Stimulated activated CD4-positive, alpha-beta T cell treated with anti-CD3 and anti-CD28 coated beads, TNF-alpha, amount 100 ng/mL, for 4 hours (primary cell): ENCODE results near the gene UGGT2.
"Not testable (repeated sequence)": the region's sequence is repeated elsewhere in the genome, so short reads cannot be mapped to it uniquely, and the experiment has no call there.

ENCODE experiments used
- DNase-seq, 3 experiments: peaks; one replicate each; pipeline ENCODE4 v3.0.0-alpha.2; 2020; ENCODE audit warnings: low read depth in 3 of 3

The UGGT2 gene

DNA sequence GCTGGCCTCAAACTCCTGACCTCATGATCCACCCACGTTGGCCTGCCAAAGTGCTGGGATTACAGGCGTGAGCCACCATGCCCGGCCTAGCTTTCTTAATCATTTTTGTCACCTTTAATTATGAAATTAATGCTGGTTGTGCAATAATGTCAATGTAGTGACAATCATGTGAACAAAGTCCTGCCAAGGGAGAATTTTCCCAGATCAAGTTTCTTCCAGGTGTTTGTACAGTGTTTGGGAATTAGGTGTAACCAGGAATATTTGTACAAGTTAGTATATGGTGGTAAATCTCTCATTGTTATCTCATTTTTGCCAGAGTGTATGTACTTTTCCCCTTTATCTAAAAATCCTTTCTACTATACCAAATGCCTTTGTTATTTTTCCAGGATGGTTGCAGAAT, 171.1 kb downstream of the UGGT2 start:
- DNase-seq: no peak

DNA sequence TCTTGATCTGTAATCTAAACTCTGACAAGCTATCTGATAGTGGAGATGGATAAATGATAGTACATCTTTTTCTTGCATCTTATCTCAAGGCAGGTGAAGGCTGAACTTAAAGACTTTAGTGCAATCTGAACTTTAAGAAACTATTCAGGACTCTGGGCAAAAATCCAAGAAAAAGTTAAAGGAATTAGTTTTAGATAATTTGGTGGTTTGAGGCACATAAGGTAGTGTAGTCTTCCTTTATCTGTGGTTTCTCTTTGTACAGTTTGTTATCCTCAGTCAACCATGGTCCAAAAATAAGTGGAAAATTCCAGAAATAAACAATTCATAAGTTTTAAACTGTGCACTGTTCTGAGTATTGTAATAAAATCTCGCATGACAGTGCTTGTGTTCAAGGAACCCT, 172.9 kb downstream of the UGGT2 start:
- DNase-seq: no peak

GRCh38 chr13:95874286-95874685, 178.9 kb downstream of the UGGT2 start:
- DNase-seq: no peak

- no peak for DNase-seq
These were observed 182.8 kb downstream of the UGGT2 start for GRCh38 chr13:95870421-95870820.

GRCh38 chr13:95865080-95865615, 188.1 kb downstream of the UGGT2 start:
- no peak for DNase-seq

DNA sequence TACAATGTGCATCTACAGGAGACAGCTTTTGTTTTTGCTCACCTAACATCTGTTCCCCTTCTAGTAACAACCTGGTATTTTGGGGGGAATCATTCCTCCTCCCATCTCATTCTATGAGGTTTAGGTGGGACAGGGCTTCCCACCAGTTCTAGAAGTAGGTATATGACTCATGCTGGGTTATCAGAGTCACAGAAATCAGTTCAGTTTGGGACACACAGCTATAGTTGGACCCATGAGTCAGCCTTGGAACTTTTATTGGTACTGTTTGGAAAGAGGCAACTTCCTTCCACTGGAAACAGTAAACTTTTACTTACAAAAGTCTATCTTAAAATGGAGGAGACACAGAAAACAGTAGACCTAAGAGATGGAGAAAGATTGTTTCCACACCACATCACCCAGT, 190.8 kb downstream of the UGGT2 start:
- no peak for DNase-seq

GRCh38 chr13:95861296-95861695, 191.9 kb downstream of the UGGT2 start:
- DNase-seq: no peak

DNA sequence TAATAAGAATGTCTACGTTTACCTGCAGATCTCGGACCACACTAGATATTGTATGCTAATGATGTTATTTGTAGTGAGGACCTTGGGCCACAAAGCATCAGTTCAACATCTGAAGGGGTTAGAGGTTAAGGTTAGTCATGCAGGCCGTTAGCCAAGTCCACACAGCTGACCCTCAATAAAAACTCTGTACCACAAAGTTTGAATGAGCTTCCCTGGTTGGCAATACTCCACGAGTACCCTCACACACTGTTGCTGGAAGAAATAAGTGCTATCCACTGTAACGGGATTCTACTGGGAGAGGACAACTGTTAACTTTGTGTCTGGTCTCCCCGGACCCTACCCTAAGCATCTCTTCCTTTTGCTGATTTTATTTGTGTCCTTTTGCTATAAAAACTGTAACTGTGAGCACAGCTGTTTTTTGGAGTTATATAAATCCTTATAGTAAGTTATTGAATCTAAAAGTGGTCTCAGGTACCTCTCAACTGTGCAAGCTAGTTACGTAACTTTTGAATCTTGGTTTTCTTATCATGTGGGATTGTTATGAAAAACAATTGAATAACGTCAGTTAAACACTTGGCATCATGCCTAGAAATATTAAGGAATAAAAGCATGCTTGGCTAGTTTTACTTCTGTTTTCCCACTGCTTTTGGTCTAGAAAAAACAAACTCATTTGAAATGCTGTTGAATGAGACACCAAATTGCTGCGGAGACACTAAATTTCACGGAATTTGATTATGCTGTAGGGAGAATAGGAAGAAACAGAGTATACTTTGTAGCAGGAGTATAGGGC, 194.7 kb downstream of the UGGT2 start:
- no peak for DNase-seq

DNA sequence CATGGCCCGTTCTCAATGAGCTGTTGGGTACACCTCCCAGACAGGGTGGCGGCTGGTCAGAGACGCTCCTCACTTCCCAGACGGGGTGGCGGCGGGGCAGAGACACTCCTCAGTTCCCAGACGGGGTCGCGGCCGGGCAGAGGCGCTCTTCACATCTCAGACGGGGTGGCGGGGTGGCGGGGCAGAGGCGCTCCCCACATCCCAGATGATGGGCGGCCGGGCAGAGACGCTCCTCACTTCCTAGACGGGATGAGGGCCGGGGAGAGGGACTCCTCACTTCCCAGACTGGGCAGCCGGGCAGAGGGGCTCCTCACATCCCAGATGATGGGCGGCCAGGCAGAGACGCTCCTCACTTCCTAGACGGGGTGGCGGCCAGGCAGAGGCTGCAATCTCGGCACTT, 207.5 kb downstream of the UGGT2 start:
- DNase-seq: not testable (repeated sequence)

DNA sequence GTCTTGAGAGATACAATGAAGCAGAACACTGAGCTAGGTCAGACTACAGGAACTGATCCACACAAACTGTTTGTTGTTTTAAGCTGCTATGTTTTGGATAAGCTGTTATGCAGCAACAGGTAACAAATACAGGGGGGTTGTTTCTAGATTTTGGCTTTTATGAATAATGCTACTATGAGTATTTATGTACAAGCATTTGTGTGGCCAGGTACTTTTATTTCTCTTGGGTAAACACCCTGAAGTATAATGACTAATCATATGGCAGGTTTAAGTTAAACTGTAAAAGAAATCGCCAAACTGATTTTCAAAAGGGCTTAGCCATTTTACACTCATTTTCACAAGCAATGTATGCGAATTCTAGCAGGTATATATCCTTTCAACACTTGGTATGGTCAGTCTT, 210.3 kb downstream of the UGGT2 start:
- no peak for DNase-seq

GRCh38 chr13:95841894-95842293, 211.3 kb downstream of the UGGT2 start:
- no peak for DNase-seq

DNA sequence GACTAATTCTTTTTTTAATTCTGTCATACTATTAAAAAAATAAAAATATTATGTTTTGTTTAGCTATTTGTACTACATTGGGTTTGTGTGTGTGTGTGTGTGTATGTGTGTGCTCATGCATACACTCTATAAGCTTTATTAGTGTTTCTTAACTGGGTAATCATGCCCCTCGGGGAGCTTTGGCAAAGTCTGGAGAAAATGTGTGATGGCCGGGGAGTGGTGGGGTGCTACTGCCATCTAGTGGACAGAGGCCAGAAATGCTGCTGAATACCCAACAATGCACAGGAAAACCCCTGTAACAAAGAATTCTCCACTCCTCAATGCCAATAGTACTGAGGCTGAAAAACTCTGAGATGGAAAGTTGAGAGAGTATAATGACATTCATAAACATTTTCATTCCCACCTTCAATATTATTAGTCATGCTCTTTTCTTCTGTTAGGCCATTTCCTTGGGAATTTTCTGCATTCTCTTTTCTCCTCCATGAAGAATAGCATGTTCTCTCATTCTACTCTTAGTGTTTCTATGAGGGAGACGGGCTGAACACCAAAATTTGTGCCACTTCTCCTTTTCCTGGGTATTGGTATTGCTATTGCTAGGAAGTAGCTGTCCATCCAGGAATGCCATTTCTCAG, 219.0 kb downstream of the UGGT2 start:
- DNase-seq: peak; percentile 22 to 38 (median 36)

DNA sequence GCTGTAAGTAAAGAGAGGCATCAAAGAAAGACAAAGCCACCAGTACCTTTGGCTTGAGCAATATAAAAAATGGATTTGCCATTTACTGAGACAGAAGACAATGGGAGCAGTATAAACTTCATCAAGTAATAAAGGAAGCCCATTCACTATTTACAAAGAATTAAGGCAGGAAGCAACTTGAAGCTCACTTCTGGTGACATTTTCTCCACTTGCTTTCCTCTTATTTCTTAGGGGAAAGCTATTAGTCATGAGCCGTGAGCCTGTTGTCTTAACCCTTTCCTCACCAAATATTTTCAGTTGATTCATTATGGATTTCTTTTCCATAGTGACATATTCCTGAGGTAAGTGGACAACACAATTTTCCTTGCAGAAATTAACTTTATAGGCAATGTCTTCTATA, 219.5 kb downstream of the UGGT2 start:
- no peak for DNase-seq

GRCh38 chr13:95833126-95833525, 220.1 kb downstream of the UGGT2 start:
- DNase-seq: no peak

DNA sequence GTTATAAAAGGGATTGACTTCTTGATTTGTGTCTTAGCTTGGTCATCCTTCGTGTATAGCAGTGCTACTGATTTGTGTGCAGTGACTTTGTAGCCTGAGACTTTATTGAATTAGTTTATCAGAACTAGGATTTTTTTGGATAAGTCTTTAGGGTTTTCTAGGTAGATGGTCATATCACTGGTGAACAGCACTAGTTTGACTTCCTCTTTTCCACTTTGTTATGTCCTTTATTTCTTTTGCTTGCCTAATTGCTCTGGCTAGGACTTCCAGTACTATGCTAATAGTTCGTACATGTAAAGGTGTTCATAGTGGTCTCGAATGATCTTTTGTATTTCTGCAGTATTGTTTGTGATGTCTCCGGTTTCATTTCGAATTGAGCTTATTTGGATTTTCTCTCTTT, 230.9 kb downstream of the UGGT2 start:
- DNase-seq: no peak

- DNase-seq: no peak
These were observed 238.7 kb downstream of the UGGT2 start for GRCh38 chr13:95814495-95814894.

DNA sequence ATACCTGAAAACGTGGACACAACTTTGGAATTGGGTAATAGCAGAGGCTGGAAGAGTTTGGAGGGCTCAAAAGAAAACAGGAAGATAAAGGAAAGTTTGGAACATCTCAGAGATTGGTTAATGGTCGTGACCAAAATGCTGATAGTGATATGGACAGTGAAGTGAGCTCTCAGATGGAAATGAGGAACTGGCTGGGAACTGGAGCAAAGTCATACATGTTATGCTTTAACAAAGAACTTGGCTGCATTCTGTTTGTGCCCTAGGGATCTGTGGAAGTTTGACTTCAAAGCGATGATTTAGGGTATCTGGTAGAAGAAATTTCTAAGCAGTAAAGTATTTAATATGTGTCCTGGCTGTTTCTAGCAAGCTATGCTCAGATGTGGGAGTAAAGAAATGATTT, 240.1 kb downstream of the UGGT2 start:
- DNase-seq: no peak

- no peak for DNase-seq
These were observed 243.8 kb downstream of the UGGT2 start for GRCh38 chr13:95809429-95809828.

DNA sequence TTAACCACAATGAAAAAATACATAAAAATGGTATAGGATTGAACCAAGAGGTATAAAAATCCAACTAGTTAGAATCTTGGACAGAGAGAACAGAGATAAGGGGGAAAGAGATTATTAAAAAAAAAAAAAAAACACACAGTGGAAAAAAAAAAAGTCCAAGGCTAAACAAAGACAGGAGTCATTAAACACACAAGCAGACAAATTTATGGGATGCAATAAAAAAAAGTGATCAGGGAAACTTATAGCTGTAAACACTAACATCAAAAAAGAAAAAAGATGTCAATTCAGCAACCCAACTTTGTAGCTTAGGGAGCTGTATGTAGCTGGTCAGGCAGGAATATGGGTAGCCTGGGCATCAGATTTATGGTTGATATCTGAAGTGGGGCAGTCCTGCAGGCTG, 247.3 kb downstream of the UGGT2 start:
- no peak for DNase-seq

- DNase-seq: no peak
These were observed 251.4 kb downstream of the UGGT2 start for GRCh38 chr13:95801825-95802224.

- DNase-seq: no peak
These were observed 252.8 kb downstream of the UGGT2 start for GRCh38 chr13:95800436-95800835.

DNA sequence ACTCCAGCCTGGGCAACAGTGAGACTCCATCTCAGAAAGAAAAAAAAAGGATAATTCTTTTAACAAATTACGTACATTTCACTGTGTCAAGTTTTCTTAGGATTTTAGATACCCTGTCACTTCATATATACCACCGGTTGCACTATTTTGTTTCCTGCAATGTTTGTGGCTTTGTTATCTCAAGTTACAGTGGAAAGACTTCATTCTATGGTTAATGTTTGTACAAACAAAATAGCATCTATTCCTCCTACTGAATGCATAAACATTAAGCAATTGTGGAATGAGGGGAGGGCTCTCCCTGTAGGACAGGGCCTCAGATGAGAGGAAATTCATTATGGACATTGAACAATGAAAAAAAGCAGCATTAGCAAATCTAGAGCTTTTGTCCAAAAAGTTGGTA, 256.2 kb downstream of the UGGT2 start:
- no peak for DNase-seq

- no peak for DNase-seq
These were observed 259.4 kb downstream of the UGGT2 start for GRCh38 chr13:95793781-95794180.
